GM19395 (cell line): ENCODE measurements around the gene TENM4.

Source experiments
- ATAC-seq: cut with Tn5 transposase; IDR thresholded peaks from one replicate; pipeline ENCODE4 v1.9.1; 2021; ENCODE audit warnings: mild to moderate bottlenecking, moderate library complexity; ENCODE audit not compliant: unreplicated experiment

The TENM4 gene

GRCh38 chr11:79440571-79441460 lies at the start of gene TENM4:
Gene TENM4 (minus strand): TSS chr11:79441030. CDS start chr11:79069944, 371,086 bp downstream.
- peak; percentile 46 for ATAC-seq

GRCh38 chr11:79488286-79488685 lies 47.5 kb upstream of the TENM4 start:
- no peak for ATAC-seq

- ATAC-seq, result no peak
These were observed 46.6 kb upstream of the TENM4 start for GRCh38 chr11:79487412-79487811.

GRCh38 chr11:79486242-79486984 lies 45.6 kb upstream of the TENM4 start:
- no peak for ATAC-seq

- ATAC-seq, result no peak
These were observed 44.9 kb upstream of the TENM4 start for GRCh38 chr11:79485694-79486093.

- no peak for ATAC-seq
These were observed 44.0 kb upstream of the TENM4 start for GRCh38 chr11:79484872-79485271.

- ATAC-seq, result peak; percentile 89
These were observed 42.0 kb upstream of the TENM4 start for GRCh38 chr11:79482800-79483199.

- peak; percentile 52 for ATAC-seq
These were observed 41.0 kb upstream of the TENM4 start for GRCh38 chr11:79481795-79482194.

- ATAC-seq, result no peak
These were observed 40.0 kb upstream of the TENM4 start for GRCh38 chr11:79480864-79481263.

GRCh38 chr11:79472819-79473529 lies 32.1 kb upstream of the TENM4 start:
- ATAC-seq, result no peak

- ATAC-seq, result no peak
These were observed 30.4 kb upstream of the TENM4 start for GRCh38 chr11:79471071-79471844.

GRCh38 chr11:79470161-79470560 lies 29.3 kb upstream of the TENM4 start:
- no peak for ATAC-seq

- ATAC-seq, result no peak
These were observed 26.9 kb upstream of the TENM4 start for GRCh38 chr11:79467761-79468160.

- no peak for ATAC-seq
These were observed 25.6 kb upstream of the TENM4 start for GRCh38 chr11:79466411-79466810.

GRCh38 chr11:79465160-79465559 lies 24.3 kb upstream of the TENM4 start:
- no peak for ATAC-seq

GRCh38 chr11:79461666-79462645 lies 21.1 kb upstream of the TENM4 start:
- ATAC-seq, result no peak

- peak; percentile 67 for ATAC-seq
These were observed 20.3 kb upstream of the TENM4 start for GRCh38 chr11:79461144-79461543.

GRCh38 chr11:79458709-79459108 lies 17.9 kb upstream of the TENM4 start:
- ATAC-seq, result no peak

- no peak for ATAC-seq
These were observed 15.7 kb upstream of the TENM4 start for GRCh38 chr11:79456501-79456900.
